Left lung (tissue), 10 donors: ENCODE results near the gene CFAP299. TPM values are rescaled to one million over a fixed set of nuclear protein-coding genes. Genes with fewer than 3 reads are reported as not detected.
A peak's percentile ranks its signal among the peaks of the same experiment; 100 is the strongest.
"Not testable (repeated sequence)": the region's sequence is repeated elsewhere in the genome, so short reads cannot be mapped to it uniquely, and the experiment has no call there.

ENCODE experiments used
- ATAC-seq: fragments of 200-7000 bp; cut with Tn5 transposase; one replicate; pipeline ENCODE4 v1.9.1; 2020; ENCODE audit warnings: moderate library complexity
- DNase-seq, 4 donors: peaks; one replicate each; pipeline ENCODE4 v3.0.0-alpha.2; 2013 to 2020
- H3K27ac ChIP-seq, 2 donors: fragments of 200-600 bp; sonication (generic) in 1 of 2; one replicate each; pipeline versions ENCODE4 v1.5.0 to v1.8.0; 2020 to 2021
- H3K27me3 ChIP-seq, 2 donors: fragments of 200-600 bp; sonication (generic) in 1 of 2; one replicate each; pipeline versions ENCODE4 v1.5.0 to v1.8.0; 2020 to 2021
- H3K36me3 ChIP-seq, 2 donors: fragments of 200-600 bp; sonication (generic) in 1 of 2; one replicate each; pipeline versions ENCODE4 v1.5.0 to v1.8.0; 2020 to 2021
- H3K4me1 ChIP-seq, 2 donors: fragments of 200-600 bp; one replicate each; pipeline ENCODE4 v1.8.0; 2021
- H3K4me3 ChIP-seq, 2 donors: fragments of 200-600 bp; sonication (generic) in 1 of 2; one replicate each; pipeline versions ENCODE4 v1.5.0 to v1.8.0; 2020 to 2021; ENCODE audit warnings: mild to moderate bottlenecking in 1 of 2
- H3K9me3 ChIP-seq, 2 donors: fragments of 200-600 bp; sonication (generic) in 1 of 2; one replicate each; pipeline versions ENCODE4 v1.5.0 to v1.8.0; 2020 to 2021
- CTCF ChIP-seq, 2 donors: fragments of 200-600 bp; sonication (generic) in 1 of 2; IDR thresholded peaks; one replicate each; pipeline versions ENCODE4 v1.5.0 to v1.8.0; 2021; ENCODE audit warnings: antibody characterized with exemption in 2 of 2
- intact Hi-C, 2 donors: fragments of 100-400 bp; cut with DNase I; formaldehyde crosslinking; loops; one replicate each; pipeline versions ENCODE4 v1.11.2 to v1.14.2; 2022
- polyA plus RNA-seq, 6 donors: library from polyadenylated mRNA; unstranded; fragments of 120-200 nt; gene quantifications; one replicate each; pipeline ENCODE4 v1.2.1, GENCODE V29; 2013; ENCODE audit not compliant: insufficient read length in 6 of 6
- total RNA-seq, 2 donors: library from RNA; stranded (reverse); fragmentation: NEBNext Ultra II Directional; extraction: Animal tissue kit (Norgen Biotek cat#: 25700); gene quantifications; one replicate each; pipeline ENCODE4 v1.2.1, GENCODE V29; 2021
- donor health status: DM: no; HTN: yes; CAD: no.
- donor health status: DM: no; HTN: no; CAD: no.

The CFAP299 gene
- total and polyA plus RNA-seq, 8 donors = 1.2 to 2.3 (median 1.6) TPM; not detected in 1

GRCh38 chr4:80336582-80336981, 1.1 kb downstream of the CFAP299 start:
- peak; percentile 85 for ATAC-seq

GRCh38 chr4:80340036-80340435, 4.5 kb downstream of the CFAP299 start:
- intact Hi-C loops = no loop called here
- no peak overlapping the region for H3K4me3 ChIP-seq
- no peak for TF ChIP-seq CTCF (IDR thresholded peaks at IDR 0.05)
- peaks cover 0 to 30% of the 10 kb centered on the region in 2 donors for H3K27me3 ChIP-seq
- H3K36me3 ChIP-seq = no peaks in the 10 kb centered on the region
- peaks cover 0 to 10% of the 10 kb centered on the region in 2 donors for H3K4me1 ChIP-seq
- peaks cover 0 to 10% of the 10 kb centered on the region in 2 donors for H3K9me3 ChIP-seq
- H3K27ac ChIP-seq = no peak overlapping the region
- ATAC-seq = no peak
- no peak for DNase-seq

More at GRCh38 chr4:80336582-80336981, 1.1 kb downstream of the CFAP299 start:
- Histone ChIP-seq H3K36me3 (no peaks in the 10 kb centered on the region), H3K27me3 (peaks cover 6 to 34% of the 10 kb centered on the region in 2 donors), H3K9me3 (no peaks in the 10 kb centered on the region), H3K4me3 (peak overlapping the region in 1 of 2 donors; percentile 56), H3K4me1 (peaks cover 0 to 11% of the 10 kb centered on the region in 2 donors), H3K27ac (no peak overlapping the region)
- intact Hi-C loops = no loop called here
- DNase-seq = peak in 2 of 4 donors; percentile 9 to 36
- no peak for TF ChIP-seq CTCF (IDR thresholded peaks at IDR 0.05)

GRCh38 chr4:80342684-80343083, 7.2 kb downstream of the CFAP299 start:
- DNase-seq, H3K36me3 ChIP-seq, H3K4me3 ChIP-seq, intact Hi-C loops, H3K4me1 ChIP-seq, ATAC-seq, H3K27ac ChIP-seq, H3K27me3 ChIP-seq: not testable (repeated sequence)
- peaks cover 0 to 13% of the 10 kb centered on the region in 2 donors for H3K9me3 ChIP-seq

DNA sequence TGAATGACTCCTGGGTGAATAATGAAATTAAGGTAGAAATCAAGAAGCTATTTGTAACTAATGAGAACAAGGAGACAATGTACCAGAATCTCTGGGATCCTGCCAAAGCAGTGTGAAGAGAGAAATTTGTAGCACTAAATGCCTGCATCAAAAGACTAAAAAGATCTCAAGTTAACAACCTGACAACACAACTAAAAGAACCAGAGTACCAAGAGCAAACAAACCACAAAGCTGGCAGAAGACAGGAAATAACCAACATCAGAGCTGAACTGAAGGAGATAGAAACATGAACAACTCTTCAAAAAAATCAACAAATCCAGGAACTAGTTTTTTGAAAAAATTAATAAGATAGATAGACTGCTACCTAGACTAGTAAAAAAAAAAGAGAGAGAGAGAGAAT, 8.4 kb downstream of the CFAP299 start:
- H3K4me1 ChIP-seq = no peaks in the 10 kb centered on the region
- H3K9me3 ChIP-seq = peaks cover 0 to 13% of the 10 kb centered on the region in 2 donors
- H3K36me3 ChIP-seq = no peaks in the 10 kb centered on the region
- intact Hi-C loops = no loop called here
- DNase-seq (no peak), ATAC-seq (no peak)
- no peaks in the 10 kb centered on the region for H3K27me3 ChIP-seq
- H3K27ac ChIP-seq = no peak overlapping the region
- TF ChIP-seq CTCF (IDR thresholded peaks at IDR 0.05) = no peak
- H3K4me3 ChIP-seq = no peak overlapping the region

GRCh38 chr4:80360084-80360483, 24.6 kb downstream of the CFAP299 start:
- H3K4me1 ChIP-seq = no peaks in the 10 kb centered on the region
- no peaks in the 10 kb centered on the region for H3K36me3 ChIP-seq
- no peaks in the 10 kb centered on the region for H3K9me3 ChIP-seq
- intact Hi-C loops = loop anchor here in 1 of 2 donors (10.0 kb wide), 1 partner anchor 685 kb away; no protein-coding TSS in a partner anchor
- DNase-seq (no peak), ATAC-seq (no peak)
- no peak overlapping the region for H3K4me3 ChIP-seq
- no peak for TF ChIP-seq CTCF (IDR thresholded peaks at IDR 0.05)
- H3K27ac ChIP-seq = no peak overlapping the region
- H3K27me3 ChIP-seq = peaks cover 0 to 11% of the 10 kb centered on the region in 2 donors

DNA sequence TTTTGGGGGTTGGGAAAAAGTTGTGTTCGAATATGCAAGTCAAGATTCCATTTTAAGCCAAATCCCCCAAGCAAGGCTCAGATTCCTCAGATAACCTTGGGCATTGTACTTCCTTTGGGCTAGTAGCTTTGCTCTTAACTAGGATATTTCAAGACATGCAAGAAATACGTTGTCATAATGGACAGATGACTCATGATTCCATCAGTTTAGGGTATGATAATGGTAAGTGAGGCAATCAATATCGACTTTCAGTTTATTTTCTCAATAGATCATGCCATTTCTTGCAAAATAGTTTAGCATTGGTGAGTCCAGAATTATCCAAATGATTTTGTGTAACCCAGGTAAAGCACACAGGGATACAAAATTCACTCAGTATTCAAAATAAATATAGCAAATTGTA, 25.4 kb downstream of the CFAP299 start:
- no peak overlapping the region for H3K4me3 ChIP-seq
- no peak for TF ChIP-seq CTCF (IDR thresholded peaks at IDR 0.05)
- ATAC-seq (no peak), DNase-seq (no peak)
- intact Hi-C loops = loop anchor here in 1 of 2 donors (10.0 kb wide), 1 partner anchor 684 kb away; no protein-coding TSS in a partner anchor
- H3K36me3 ChIP-seq = no peaks in the 10 kb centered on the region
- H3K27ac ChIP-seq = no peak overlapping the region
- H3K9me3 ChIP-seq = no peaks in the 10 kb centered on the region
- no peaks in the 10 kb centered on the region for H3K4me1 ChIP-seq
- peaks cover 0 to 11% of the 10 kb centered on the region in 2 donors for H3K27me3 ChIP-seq
